ENCODE measurements around the gene CECR2.

- TF ChIP-seq EP300 (IDR thresholded peaks at IDR 0.05; ENCODE audit: borderline replicate concordance) (no peak), TAF1 (IDR thresholded peaks at IDR 0.05; ENCODE audit: low read depth) (no peak), YY1 (IDR thresholded peaks at IDR 0.05; ENCODE audit: low read depth) (no peak), REST (IDR thresholded peaks at IDR 0.05; ENCODE audit: low read depth) (no peak), CEBPB (IDR thresholded peaks at IDR 0.05) (no peak), MAX (IDR thresholded peaks at IDR 0.05) (no peak), USF1 (IDR thresholded peaks at IDR 0.05) (no peak), TEAD4 (IDR thresholded peaks at IDR 0.05) (no peak)
Observed at GRCh38 chr22:17477391-17477833, 108.2 kb downstream of the CECR2 start.
